GM12878 (cell line): Measurements from ENCODE around the gene ZNF385D. TPM values are rescaled to one million over a fixed set of nuclear protein-coding genes. Genes with fewer than 3 reads are reported as not detected.

Source experiments
- ATAC-seq: fragments of 200-7000 bp; cut with Tn5 transposase; 3 replicates; pipeline ENCODE4 v1.9.1; 2020; ENCODE audit warnings: mild to moderate bottlenecking, moderate library complexity
- BruUV-seq: library from RNA; stranded (reverse); fragments of 400-500 nt; replicated peaks from 2 replicates; lab custom pipeline; 2021; lab: Mats Ljungman, UMichigan
- CTCF ChIA-PET: fragments of 300-600 bp; sonication (Branson Sonifier 250); formaldehyde crosslinking; extraction: SDS; loops from one replicate; lab custom pipeline; 2021; ENCODE audit warnings: inconsistent platforms; lab: Yijun Ruan, JAX
- POLR2A ChIA-PET: fragments of 350-600 bp; formaldehyde crosslinking; extraction: SDS; loops from one replicate; lab custom pipeline; 2021; ENCODE audit warnings: inconsistent platforms; lab: Charles Lee
- RAD21 ChIA-PET: fragments of 300-600 bp; sonication (Branson Sonifier 250); formaldehyde crosslinking; loops from one replicate; lab custom pipeline; 2023; ENCODE audit warnings: antibody characterized with exemption; ENCODE audit not compliant: unreplicated experiment; lab: Charles Lee
- SMC1A ChIA-PET: fragments of 300-600 bp; sonication (Branson Sonifier 250); formaldehyde crosslinking; loops from one replicate; lab custom pipeline; 2023; ENCODE audit not compliant: unreplicated experiment, uncharacterized antibody; lab: Charles Lee
- DNase-seq: peaks from one replicate; pipeline ENCODE4 v3.0.0-alpha.2; 2011; ENCODE audit warnings: low read depth, low spot score
- FAIRE-seq: peaks from 3 replicates; lab custom pipeline; 2011; peaks lifted over from hg19 to GRCh38; lab: Jason Lieb, UNC
- H2AFZ ChIP-seq: 2 replicates; pipeline ENCODE4 v1.6.0; 2011; ENCODE audit warnings: low read depth, low read length, control low read depth; ENCODE audit not compliant: control insufficient read depth
- H3K27ac ChIP-seq: 2 replicates; pipeline ENCODE4 v1.5.1; 2011; ENCODE audit warnings: control low read depth; ENCODE audit not compliant: control insufficient read depth, insufficient read depth
- H3K27me3 ChIP-seq, 2 experiments: replicated peaks in 1 of 2; 2 replicates each; pipeline versions ENCODE4 v1.6.0 to v1.6.1; 2011; ENCODE audit warnings: low read length in 1 of 2; ENCODE audit not compliant: control insufficient read depth in 2 of 2, insufficient read depth in 2 of 2
- H3K36me3 ChIP-seq, 2 experiments: 2 replicates each; pipeline ENCODE4 v1.5.1; 2011; ENCODE audit warnings: low read length in 1 of 2; ENCODE audit not compliant: control insufficient read depth in 2 of 2, insufficient read depth in 2 of 2
- H3K4me1 ChIP-seq: 2 replicates; pipeline ENCODE4 v1.6.1; 2011; ENCODE audit warnings: mild to moderate bottlenecking, low read length, moderate library complexity, mixed read lengths; ENCODE audit not compliant: control insufficient read depth, insufficient read depth
- H3K4me2 ChIP-seq: 2 replicates; pipeline ENCODE4 v1.6.0; 2011; ENCODE audit warnings: control low read depth; ENCODE audit not compliant: control insufficient read depth, insufficient read depth
- H3K4me3 ChIP-seq: fragments of 200-600 bp; sonication (generic); 2 replicates; pipeline ENCODE4 v1.5.1; 2016
- H3K79me2 ChIP-seq: 2 replicates; pipeline ENCODE4 v1.6.0; 2011; ENCODE audit warnings: low read length; ENCODE audit not compliant: control insufficient read depth, insufficient read depth
- H3K9ac ChIP-seq: 2 replicates; pipeline ENCODE4 v1.8.0; 2011; ENCODE audit warnings: low read length, control low read depth, mixed read lengths; ENCODE audit not compliant: control insufficient read depth, insufficient read depth
- H3K9me3 ChIP-seq: replicated peaks from 3 replicates; pipeline ENCODE4 v1.5.1; 2011; ENCODE audit warnings: mild to moderate bottlenecking, low read length; ENCODE audit not compliant: control insufficient read depth, insufficient read depth
- H4K20me1 ChIP-seq: 2 replicates; pipeline ENCODE4 v1.6.0; 2011; ENCODE audit not compliant: control insufficient read depth, insufficient read depth
- ATF2 ChIP-seq: IDR thresholded peaks from 2 replicates; pipeline ENCODE4 v1.6.1; 2012; ENCODE audit warnings: low read length, inconsistent platforms
- FOS ChIP-seq: IDR thresholded peaks from 3 replicates; pipeline ENCODE4 v1.6.1; 2011; ENCODE audit warnings: borderline replicate concordance; ENCODE audit not compliant: insufficient read length; ENCODE audit errors: extremely low read depth
- GABPA ChIP-seq: IDR thresholded peaks from 2 replicates; pipeline ENCODE4 v1.6.1; 2014; ENCODE audit warnings: antibody characterized with exemption, low read depth, mild to moderate bottlenecking, inconsistent platforms
- IRF4 ChIP-seq: IDR thresholded peaks from 2 replicates; pipeline ENCODE4 v1.6.1; 2011; ENCODE audit warnings: low read depth, low read length
- KLF5 ChIP-seq: fragments of 450-650 bp; IDR thresholded peaks from 2 replicates; pipeline ENCODE4 v1.6.1; 2014; ENCODE audit warnings: mild to moderate bottlenecking; ENCODE audit not compliant: partially characterized antibody
- LARP7 ChIP-seq: fragments of 450-650 bp; IDR thresholded peaks from 2 replicates; pipeline ENCODE4 v1.6.1; 2017; ENCODE audit warnings: mild to moderate bottlenecking
- MAX ChIP-seq: IDR thresholded peaks from 2 replicates; pipeline ENCODE4 v1.6.1; 2012; ENCODE audit warnings: low read depth, low read length, improper control_type of control experiment
- MYB ChIP-seq: fragments of 150-350 bp; IDR thresholded peaks from 2 replicates; pipeline ENCODE4 v1.6.1; 2014; ENCODE audit warnings: mild to moderate bottlenecking, low read depth, low read length, borderline replicate concordance
- ZBED1 ChIP-seq: IDR thresholded peaks from 2 replicates; pipeline ENCODE4 v1.6.1; 2016; ENCODE audit warnings: borderline replicate concordance
- ZSCAN29 ChIP-seq: fragments of 450-650 bp; IDR thresholded peaks from 2 replicates; pipeline ENCODE4 v1.6.1; 2017; ENCODE audit warnings: mild to moderate bottlenecking, moderate library complexity
- WGBS: methylation state at CpG from one replicate; pipeline ENCODE4 v1.1.6; 2016; ENCODE audit warnings: low lambda C conversion rate; ENCODE audit not compliant: insufficient replicate concordance, insufficient coverage; ENCODE audit errors: missing lambda C conversion rate; 5-methylcytosine and 5-hydroxymethylcytosine counted together
- in situ Hi-C: fragments of 300-500 bp; cut with MboI; formaldehyde crosslinking; loops from 9 replicates; pipeline ENCODE4 v1.14.3; 2018; ENCODE audit warnings: mixed read lengths
- intact Hi-C: fragments of 100-400 bp; cut with micrococcal nuclease; formaldehyde crosslinking; loops from one replicate; pipeline ENCODE4 v1.14.2; 2022; ENCODE audit not compliant: unreplicated experiment
- polyA plus RNA-seq, 11 experiments: library from polyadenylated mRNA; depleted of rRNA in 4 of 11; unstranded in 6 of 11; stranded (reverse) in 5 of 11; fragments of >200 nt; fragmentation: Nextera tagmentation in 4 of 11; fragmentation: Illumina TruSeq in 1 of 11; extraction: Ambion mirVana in 4 of 11; extraction: Trizol in 1 of 11; gene quantifications; 1 replicate in 1 of 11; 2 replicates in 10 of 11; pipeline versions ENCODE4 v1.2.1 to v1.2.3, GENCODE V29; 2011 to 2016; ENCODE audit warnings: inconsistent platforms in 2 of 11, missing spikeins in 2 of 11, low read depth in 1 of 11
- total RNA-seq, 4 experiments: library from RNA; depleted of rRNA in 3 of 4; stranded (reverse); fragments of >200 nt in 3 of 4; fragmentation: Illumina TruSeq in 1 of 4; extraction: Trizol in 1 of 4; gene quantifications; 2 replicates each; pipeline versions ENCODE4 v1.2.1 to v1.2.3, GENCODE V29; 2013 to 2021

The ZNF385D gene
- total and polyA plus RNA-seq, 10 of the 15 experiments (the other 5 are each of a cell fraction or from before 2014, with no cell fraction given) = 0.01 to 0.62 (median 0.18) TPM; not detected in 5

DNA sequence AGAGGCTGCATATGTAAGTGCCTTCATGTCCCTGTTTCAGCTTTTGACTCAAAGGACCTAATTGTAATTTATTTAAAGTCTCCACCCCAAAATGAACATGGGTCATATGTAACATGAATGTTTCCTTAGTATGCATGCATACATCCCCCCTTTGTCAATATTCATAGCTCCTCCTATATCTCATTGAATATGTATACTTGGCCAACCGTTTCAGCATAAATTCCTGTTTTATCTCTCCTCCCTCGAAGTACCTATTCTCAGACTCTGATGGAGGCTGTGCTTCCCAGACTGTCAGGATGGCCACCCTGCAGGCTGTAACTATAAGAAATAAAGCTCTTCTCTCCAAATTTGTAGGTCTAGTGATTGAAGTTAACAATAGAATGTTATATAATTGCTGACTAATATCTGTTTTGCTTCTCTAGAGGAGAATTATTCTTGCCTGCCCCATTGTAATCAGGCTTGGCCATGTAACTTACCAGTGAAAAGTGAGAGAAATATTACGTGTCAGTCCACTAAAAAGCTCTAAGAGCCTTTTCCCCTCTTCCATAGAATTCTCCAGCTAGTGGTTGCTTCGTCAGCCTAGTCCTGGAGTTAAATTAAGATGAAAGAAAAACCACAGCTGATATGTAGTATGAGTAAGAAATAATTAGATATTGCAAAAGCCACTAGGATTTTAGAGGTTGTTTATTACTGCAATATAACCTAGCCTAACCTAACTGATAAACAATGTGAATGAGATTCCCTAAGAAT lies 245.1 kb downstream of the ZNF385D start:
- RAD21 ChIA-PET = no interaction called here
- H3K79me2 ChIP-seq = no peaks in the 10 kb centered on the region
- in situ Hi-C loops (no loop called here), intact Hi-C loops (no loop called here)
- H3K27ac ChIP-seq = no peak overlapping the region
- DNase-seq (no peak), FAIRE-seq (no peak), ATAC-seq (no peak)
- no peaks in the 10 kb centered on the region for H3K27me3 ChIP-seq
- SMC1A ChIA-PET = no interaction called here
- no peaks in the 10 kb centered on the region for H3K9me3 ChIP-seq
- TF ChIP-seq MAX (no peak), MYB (no peak), ATF2 (no peak), LARP7 (no peak), FOS (no peak), GABPA (no peak), IRF4 (no peak), ZBED1 (no peak), ZSCAN29 (no peak), KLF5 (no peak)
- H3K9ac ChIP-seq = no peak overlapping the region
- H3K4me2 ChIP-seq = no peak overlapping the region
- POLR2A ChIA-PET = no interaction called here
- H2AFZ ChIP-seq = no peak overlapping the region
- H3K4me3 ChIP-seq = no peak overlapping the region
- CTCF ChIA-PET = no interaction called here
- WGBS = 3% methylated on average over 4 of the region's 4 CpGs
- no peaks in the 10 kb centered on the region for H3K4me1 ChIP-seq
- BruUV-seq = no TSS peak
- no peaks in the 10 kb centered on the region for H3K36me3 ChIP-seq
- no peaks in the 10 kb centered on the region for H4K20me1 ChIP-seq
